ENCODE data around the gene MLX.

- TF ChIP-seq CTCF (IDR thresholded peaks at IDR 0.05) (no peak), POLR2AphosphoS5 (IDR thresholded peaks at IDR 0.05) (no peak), POLR2A (IDR thresholded peaks at IDR 0.05) (no peak)
These were observed 32.0 kb downstream of the MLX start for GRCh38 chr17:42598905-42599304.
